ENCODE results near the gene TPCN2. TPM values are rescaled to one million over a fixed set of nuclear protein-coding genes. Genes with fewer than 3 reads are reported as not detected.

The TPCN2 gene
- total and polyA plus RNA-seq, 2 of the 8 experiments (the other 6 are each of a cell fraction or from before 2014, with no cell fraction given), result 9.7 to 18.6 TPM

- Histone ChIP-seq H2BK12ac (ENCODE audit: low read depth, low read length) (no peak overlapping the region), H3K4me3 (ENCODE audit: extremely low read depth in 1 of 4, insufficient read depth in 2 of 4, low read depth in 3 of 4, low read length in 4 of 4) (no peak overlapping the region), H3K23ac (ENCODE audit: insufficient read length) (no peak overlapping the region), H3K27ac (ENCODE audit: low read depth, low read length) (no peak overlapping the region), H3K9ac (replicated peaks in 1 of 4; ENCODE audit: extremely low read depth in 1 of 4, low read depth in 3 of 4, low read length in 3 of 4) (no peak overlapping the region), H2AFZ (ENCODE audit: low read length) (no peak overlapping the region), H3K4ac (replicated peaks; ENCODE audit: insufficient read length, low read depth, low read length) (no peak overlapping the region), H2BK5ac (ENCODE audit: low read depth, low read length) (no peak overlapping the region), H3K4me1 (replicated peaks in 1 of 4; ENCODE audit: control insufficient read depth in 3 of 4, insufficient read depth in 4 of 4, low read length in 3 of 4) (peaks cover 0 to 10% (median 5%) of the 10 kb centered on the region in 4 experiments), H3K4me2 (ENCODE audit: insufficient read depth in 1 of 2, low read depth in 2 of 2, low read length in 2 of 2) (no peak overlapping the region), H3K36me3 (ENCODE audit: control insufficient read depth in 2 of 4, insufficient read depth in 4 of 4, low read length in 3 of 4) (no peaks in the 10 kb centered on the region), H3K23me2 (ENCODE audit: low read depth, low read length) (no peaks in the 10 kb centered on the region), H2AK5ac (ENCODE audit: low read depth, low read length) (no peak overlapping the region), H3K79me1 (ENCODE audit: low read depth, low read length) (no peaks in the 10 kb centered on the region), H3K27me3 (replicated peaks in 1 of 4; ENCODE audit: control insufficient read depth in 3 of 4, extremely low read depth in 1 of 4, insufficient read depth in 3 of 4, low read length in 3 of 4) (no peaks in the 10 kb centered on the region), H2BK15ac (ENCODE audit: low read length) (no peak overlapping the region), H2BK120ac (replicated peaks; ENCODE audit: low read depth, low read length) (no peak overlapping the region), H4K91ac (replicated peaks; ENCODE audit: insufficient read length, low read length) (no peak overlapping the region), H2BK20ac (ENCODE audit: low read length) (no peak overlapping the region), H3K56ac (replicated peaks; ENCODE audit: insufficient read length, low read depth, low read length) (no peak overlapping the region), H3K14ac (ENCODE audit: insufficient read length) (no peak overlapping the region), H4K20me1 (replicated peaks in 1 of 2; ENCODE audit: control insufficient read depth in 1 of 2, insufficient read depth in 2 of 2, low read length in 2 of 2) (no peaks in the 10 kb centered on the region), H4K8ac (ENCODE audit: extremely low read depth, insufficient read depth, low read length) (no peak overlapping the region), H3K18ac (ENCODE audit: extremely low read depth, low read length) (no peak overlapping the region), H3K79me2 (ENCODE audit: control insufficient read depth in 1 of 2, insufficient read depth in 2 of 2, low read length in 2 of 2) (no peaks in the 10 kb centered on the region), H4K5ac (ENCODE audit: insufficient read length, low read depth, low read length) (no peak overlapping the region), H3K9me3 (ENCODE audit: insufficient read depth in 2 of 2, low read depth in 1 of 2, low read length in 1 of 2) (peaks cover 0 to 3% of the 10 kb centered on the region in 2 experiments; a peak in 1 of 4 replicates)
- POLR2A ChIA-PET (ENCODE audit: partially characterized antibody), result no interaction called here
- CTCF ChIA-PET (ENCODE audit: partially characterized antibody), result interaction anchor here (4.4 kb wide), 1 partner anchor 22 kb away, joined by 25 read pairs; no protein-coding TSS in a partner anchor
- DNase-seq (ENCODE audit: low read depth in 1 of 2, low spot score in 2 of 2) (no peak), FAIRE-seq (no peak)
- 81% methylated on average over 6 of the region's 7 CpGs; no CpG with 5 or more reads in 1 of the 2 experiments for WGBS, 2 experiments (ENCODE audit: extremely low coverage in 1 of 2, insufficient coverage in 1 of 2, insufficient read length in 1 of 2, insufficient replicate concordance in 2 of 2, low coverage in 1 of 2, low lambda C conversion rate in 2 of 2, missing lambda C conversion rate in 1 of 2)
- TF ChIP-seq EP300 (IDR thresholded peaks at IDR 0.05; ENCODE audit: borderline replicate concordance in 1 of 2, low read depth in 2 of 2, low read length in 2 of 2) (no peak), SAP30 (IDR thresholded peaks at IDR 0.05; ENCODE audit: insufficient read depth, insufficient replicate concordance, low read length) (no peak), GTF2F1 (IDR thresholded peaks at IDR 0.05; ENCODE audit: borderline replicate concordance, low read depth, low read length) (no peak), CHD2 (IDR thresholded peaks at IDR 0.05; ENCODE audit: low read length) (no peak), RXRA (IDR thresholded peaks at IDR 0.05; ENCODE audit: insufficient read depth, low read depth, low read length) (no peak), RFX5 (IDR thresholded peaks at IDR 0.05; ENCODE audit: borderline replicate concordance, low read depth, low read length) (no peak), SP1 (IDR thresholded peaks at IDR 0.05; ENCODE audit: low read depth, low read length) (no peak)
These were observed 104.9 kb downstream of the TPCN2 start for GRCh38 chr11:69153661-69154060.
